HEK293 (cell line): ENCODE data around the gene NFATC3.

Source experiments
- GLIS2 ChIP-seq: fragments of 450-650 bp; formaldehyde crosslinking; IDR thresholded peaks from 2 replicates; pipeline ENCODE4 v1.5.1; 2016; ENCODE audit warnings: missing biosample characterization, missing genetic modification characterization
- KLF17 ChIP-seq: fragments of 450-650 bp; formaldehyde crosslinking; IDR thresholded peaks from 2 replicates; pipeline ENCODE4 v1.5.1; 2016; ENCODE audit warnings: missing biosample characterization, missing genetic modification characterization
- MYNN ChIP-seq: fragments of 450-650 bp; formaldehyde crosslinking; IDR thresholded peaks from 2 replicates; pipeline ENCODE4 v1.5.1; 2016; ENCODE audit warnings: missing biosample characterization, missing genetic modification characterization, borderline replicate concordance
- SCRT1 ChIP-seq: fragments of 450-650 bp; formaldehyde crosslinking; IDR thresholded peaks from 2 replicates; pipeline ENCODE4 v1.5.1; 2016; ENCODE audit warnings: missing biosample characterization, missing genetic modification characterization, borderline replicate concordance
- SP2 ChIP-seq: fragments of 450-650 bp; formaldehyde crosslinking; IDR thresholded peaks from 2 replicates; pipeline ENCODE4 v1.5.1; 2016; ENCODE audit warnings: missing biosample characterization, missing genetic modification characterization
- SP7 ChIP-seq: fragments of 450-650 bp; formaldehyde crosslinking; IDR thresholded peaks from 2 replicates; pipeline ENCODE4 v1.5.1; 2016; ENCODE audit warnings: missing biosample characterization, missing genetic modification characterization
- ZBTB1 ChIP-seq: fragments of 450-650 bp; formaldehyde crosslinking; IDR thresholded peaks from 2 replicates; pipeline ENCODE4 v1.5.1; 2016; ENCODE audit warnings: missing biosample characterization, missing genetic modification characterization
- ZBTB17 ChIP-seq: fragments of 450-650 bp; formaldehyde crosslinking; IDR thresholded peaks from 2 replicates; pipeline ENCODE4 v1.5.1; 2016; ENCODE audit warnings: missing biosample characterization, missing genetic modification characterization
- ZBTB44 ChIP-seq: fragments of 450-650 bp; IDR thresholded peaks from 2 replicates; pipeline ENCODE4 v1.5.1; 2018; ENCODE audit warnings: missing biosample characterization, mild to moderate bottlenecking, missing genetic modification characterization
- ZFHX2 ChIP-seq: fragments of 450-650 bp; formaldehyde crosslinking; conservative IDR thresholded peaks from 2 replicates; pipeline ENCODE4 v1.5.1; 2016; ENCODE audit warnings: missing biosample characterization, missing genetic modification characterization
- ZNF112 ChIP-seq: fragments of 450-650 bp; formaldehyde crosslinking; IDR thresholded peaks from 2 replicates; pipeline ENCODE4 v1.5.0; 2017; ENCODE audit warnings: missing biosample characterization, missing genetic modification characterization
- ZNF175 ChIP-seq: fragments of 450-650 bp; formaldehyde crosslinking; IDR thresholded peaks from 2 replicates; pipeline ENCODE4 v1.5.1; 2016; ENCODE audit warnings: missing biosample characterization, missing genetic modification characterization
- ZNF211 ChIP-seq: fragments of 450-650 bp; formaldehyde crosslinking; IDR thresholded peaks from 2 replicates; pipeline ENCODE4 v1.5.1; 2016; ENCODE audit warnings: low read depth, missing biosample characterization, missing genetic modification characterization
- ZNF239 ChIP-seq: fragments of 450-650 bp; formaldehyde crosslinking; IDR thresholded peaks from 2 replicates; pipeline ENCODE4 v1.5.1; 2016; ENCODE audit warnings: missing biosample characterization, missing genetic modification characterization
- ZNF24 ChIP-seq: fragments of 450-650 bp; formaldehyde crosslinking; IDR thresholded peaks from 2 replicates; pipeline ENCODE4 v1.5.1; 2016; ENCODE audit warnings: missing biosample characterization, missing genetic modification characterization
- ZNF302 ChIP-seq: fragments of 450-650 bp; formaldehyde crosslinking; IDR thresholded peaks from 2 replicates; pipeline ENCODE4 v1.5.1; 2016; ENCODE audit warnings: missing biosample characterization, missing genetic modification characterization, low read depth
- ZNF394 ChIP-seq: fragments of 450-650 bp; formaldehyde crosslinking; IDR thresholded peaks from 2 replicates; pipeline ENCODE4 v1.5.1; 2016; ENCODE audit warnings: missing biosample characterization, missing genetic modification characterization, mild to moderate bottlenecking, moderate library complexity, borderline replicate concordance
- ZNF501 ChIP-seq: fragments of 450-650 bp; formaldehyde crosslinking; IDR thresholded peaks from 2 replicates; pipeline ENCODE4 v1.5.1; 2016; ENCODE audit warnings: missing biosample characterization, missing genetic modification characterization
- ZNF621 ChIP-seq: fragments of 450-650 bp; formaldehyde crosslinking; IDR thresholded peaks from 2 replicates; pipeline ENCODE4 v1.5.1; 2017; ENCODE audit warnings: missing biosample characterization, missing genetic modification characterization
- ZNF639 ChIP-seq: fragments of 450-650 bp; formaldehyde crosslinking; IDR thresholded peaks from 2 replicates; pipeline ENCODE4 v1.5.1; 2016; ENCODE audit warnings: missing biosample characterization, missing genetic modification characterization
- ZNF658 ChIP-seq: fragments of 450-650 bp; formaldehyde crosslinking; IDR thresholded peaks from 2 replicates; pipeline ENCODE4; 2016; ENCODE audit warnings: missing biosample characterization, missing genetic modification characterization
- ZNF747 ChIP-seq: fragments of 450-650 bp; formaldehyde crosslinking; IDR thresholded peaks from 2 replicates; pipeline ENCODE4 v1.5.1; 2016; ENCODE audit warnings: missing biosample characterization, missing genetic modification characterization
- TF ChIP-seq, protein P1 (sequence below): fragments of 450-650 bp; formaldehyde crosslinking; IDR thresholded peaks from 2 replicates; pipeline ENCODE4 v1.5.0; 2017; ENCODE audit warnings: missing biosample characterization, missing genetic modification characterization, borderline replicate concordance
- TF ChIP-seq, protein P2 (sequence below): fragments of 450-650 bp; formaldehyde crosslinking; IDR thresholded peaks from 2 replicates; pipeline ENCODE4 v1.5.1; 2016; ENCODE audit warnings: missing biosample characterization, missing genetic modification characterization, borderline replicate concordance
- TF ChIP-seq, protein P3 (sequence below): fragments of 450-650 bp; formaldehyde crosslinking; IDR thresholded peaks from 2 replicates; pipeline ENCODE4 v1.5.1; 2016; ENCODE audit warnings: missing biosample characterization, missing genetic modification characterization, borderline replicate concordance
- TF ChIP-seq, protein P4 (sequence below): fragments of 450-650 bp; formaldehyde crosslinking; optimal IDR thresholded peaks from 2 replicates; pipeline ENCODE3; 2016; ENCODE audit warnings: missing biosample characterization, mild to moderate bottlenecking, missing genetic modification characterization

The NFATC3 gene

DNA sequence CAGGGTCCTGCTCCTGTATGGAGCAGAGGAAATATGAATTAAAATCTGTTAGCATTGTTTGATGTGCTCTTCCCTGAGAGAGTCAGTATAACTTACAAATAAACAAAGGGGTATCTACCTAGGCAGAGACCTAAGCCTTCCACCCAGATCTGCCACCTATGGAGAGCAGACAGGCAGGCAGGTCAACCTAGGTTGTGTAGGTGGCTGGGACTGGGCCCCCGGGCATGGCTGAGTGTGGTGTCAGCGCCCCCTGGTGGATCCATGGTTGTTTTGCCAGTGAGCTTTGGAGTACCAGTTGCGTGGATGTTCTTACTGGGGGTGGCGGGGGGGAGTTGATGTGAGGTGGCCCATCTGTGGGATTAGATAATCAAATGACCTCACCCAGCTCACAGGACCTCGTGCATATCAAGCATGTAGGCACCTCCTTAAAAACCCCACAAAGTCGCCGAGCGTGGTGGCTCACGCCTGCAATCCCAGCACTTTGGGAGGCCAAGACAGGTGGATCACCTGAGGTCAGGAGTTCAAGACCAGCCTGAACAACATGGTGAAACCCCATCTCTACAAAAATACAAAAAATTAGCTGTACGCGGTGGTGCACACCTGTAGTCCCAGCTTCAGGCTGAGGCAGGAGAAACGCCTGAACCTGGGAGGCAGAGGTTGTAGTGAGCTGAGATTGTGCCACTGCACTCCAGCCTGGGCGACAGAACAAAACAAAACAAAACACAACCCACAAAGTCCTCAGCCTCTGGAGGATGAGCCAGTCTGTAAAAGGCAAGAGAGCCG is 44.5 kb upstream of the NFATC3 start (continued):
- TF ChIP-seq ZNF175 (tag by site-specific recombination) (no peak), ZBTB17 (peak; percentile 41), ZNF747 (no peak), ZNF621 (no peak), ZNF112 (tag by site-specific recombination) (no peak), ZFHX2 (peak; percentile 87), KLF17 (tag by site-specific recombination) (no peak), ZNF501 (tag by site-specific recombination) (peak; percentile 27; the same call in 1 of the 2 replicates), SP2 (tag by site-specific recombination) (no peak), SCRT1 (tag by site-specific recombination) (peak; percentile 80), ZNF302 (tag by site-specific recombination) (no peak), ZBTB1 (tag by site-specific recombination) (no peak), ZNF239 (no peak), ZNF24 (no peak), ZNF639 (tag by site-specific recombination) (no peak), ZNF658 (tag by site-specific recombination) (no peak), GLIS2 (tag by site-specific recombination) (0 out of 2 replicates have a peak, but pooled peaks have one; percentile 16), ZBTB44 (tag by site-specific recombination) (no peak), ZNF394 (no peak), MYNN (no peak), ZNF211 (tag by site-specific recombination) (no peak), SP7 (tag by site-specific recombination) (0 out of 2 replicates have a peak, but pooled peaks have one; percentile 20)
- TF ChIP-seq, protein P1, sequence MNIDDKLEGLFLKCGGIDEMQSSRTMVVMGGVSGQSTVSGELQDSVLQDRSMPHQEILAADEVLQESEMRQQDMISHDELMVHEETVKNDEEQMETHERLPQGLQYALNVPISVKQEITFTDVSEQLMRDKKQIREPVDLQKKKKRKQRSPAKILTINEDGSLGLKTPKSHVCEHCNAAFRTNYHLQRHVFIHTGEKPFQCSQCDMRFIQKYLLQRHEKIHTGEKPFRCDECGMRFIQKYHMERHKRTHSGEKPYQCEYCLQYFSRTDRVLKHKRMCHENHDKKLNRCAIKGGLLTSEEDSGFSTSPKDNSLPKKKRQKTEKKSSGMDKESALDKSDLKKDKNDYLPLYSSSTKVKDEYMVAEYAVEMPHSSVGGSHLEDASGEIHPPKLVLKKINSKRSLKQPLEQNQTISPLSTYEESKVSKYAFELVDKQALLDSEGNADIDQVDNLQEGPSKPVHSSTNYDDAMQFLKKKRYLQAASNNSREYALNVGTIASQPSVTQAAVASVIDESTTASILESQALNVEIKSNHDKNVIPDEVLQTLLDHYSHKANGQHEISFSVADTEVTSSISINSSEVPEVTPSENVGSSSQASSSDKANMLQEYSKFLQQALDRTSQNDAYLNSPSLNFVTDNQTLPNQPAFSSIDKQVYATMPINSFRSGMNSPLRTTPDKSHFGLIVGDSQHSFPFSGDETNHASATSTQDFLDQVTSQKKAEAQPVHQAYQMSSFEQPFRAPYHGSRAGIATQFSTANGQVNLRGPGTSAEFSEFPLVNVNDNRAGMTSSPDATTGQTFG (tag by site-specific recombination), result no peak
- TF ChIP-seq, protein P2, sequence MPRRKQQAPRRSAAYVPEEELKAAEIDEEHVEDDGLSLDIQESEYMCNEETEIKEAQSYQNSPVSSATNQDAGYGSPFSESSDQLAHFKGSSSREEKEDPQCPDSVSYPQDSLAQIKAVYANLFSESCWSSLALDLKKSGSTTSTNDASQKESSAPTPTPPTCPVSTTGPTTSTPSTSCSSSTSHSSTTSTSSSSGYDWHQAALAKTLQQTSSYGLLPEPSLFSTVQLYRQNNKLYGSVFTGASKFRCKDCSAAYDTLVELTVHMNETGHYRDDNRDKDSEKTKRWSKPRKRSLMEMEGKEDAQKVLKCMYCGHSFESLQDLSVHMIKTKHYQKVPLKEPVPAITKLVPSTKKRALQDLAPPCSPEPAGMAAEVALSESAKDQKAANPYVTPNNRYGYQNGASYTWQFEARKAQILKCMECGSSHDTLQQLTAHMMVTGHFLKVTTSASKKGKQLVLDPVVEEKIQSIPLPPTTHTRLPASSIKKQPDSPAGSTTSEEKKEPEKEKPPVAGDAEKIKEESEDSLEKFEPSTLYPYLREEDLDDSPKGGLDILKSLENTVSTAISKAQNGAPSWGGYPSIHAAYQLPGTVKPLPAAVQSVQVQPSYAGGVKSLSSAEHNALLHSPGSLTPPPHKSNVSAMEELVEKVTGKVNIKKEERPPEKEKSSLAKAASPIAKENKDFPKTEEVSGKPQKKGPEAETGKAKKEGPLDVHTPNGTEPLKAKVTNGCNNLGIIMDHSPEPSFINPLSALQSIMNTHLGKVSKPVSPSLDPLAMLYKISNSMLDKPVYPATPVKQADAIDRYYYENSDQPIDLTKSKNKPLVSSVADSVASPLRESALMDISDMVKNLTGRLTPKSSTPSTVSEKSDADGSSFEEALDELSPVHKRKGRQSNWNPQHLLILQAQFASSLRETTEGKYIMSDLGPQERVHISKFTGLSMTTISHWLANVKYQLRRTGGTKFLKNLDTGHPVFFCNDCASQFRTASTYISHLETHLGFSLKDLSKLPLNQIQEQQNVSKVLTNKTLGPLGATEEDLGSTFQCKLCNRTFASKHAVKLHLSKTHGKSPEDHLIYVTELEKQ (tag by site-specific recombination), result no peak
- TF ChIP-seq, protein P3, sequence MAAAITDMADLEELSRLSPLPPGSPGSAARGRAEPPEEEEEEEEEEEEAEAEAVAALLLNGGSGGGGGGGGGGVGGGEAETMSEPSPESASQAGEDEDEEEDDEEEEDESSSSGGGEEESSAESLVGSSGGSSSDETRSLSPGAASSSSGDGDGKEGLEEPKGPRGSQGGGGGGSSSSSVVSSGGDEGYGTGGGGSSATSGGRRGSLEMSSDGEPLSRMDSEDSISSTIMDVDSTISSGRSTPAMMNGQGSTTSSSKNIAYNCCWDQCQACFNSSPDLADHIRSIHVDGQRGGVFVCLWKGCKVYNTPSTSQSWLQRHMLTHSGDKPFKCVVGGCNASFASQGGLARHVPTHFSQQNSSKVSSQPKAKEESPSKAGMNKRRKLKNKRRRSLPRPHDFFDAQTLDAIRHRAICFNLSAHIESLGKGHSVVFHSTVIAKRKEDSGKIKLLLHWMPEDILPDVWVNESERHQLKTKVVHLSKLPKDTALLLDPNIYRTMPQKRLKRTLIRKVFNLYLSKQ (tag by site-specific recombination), result no peak
- TF ChIP-seq, protein P4, sequence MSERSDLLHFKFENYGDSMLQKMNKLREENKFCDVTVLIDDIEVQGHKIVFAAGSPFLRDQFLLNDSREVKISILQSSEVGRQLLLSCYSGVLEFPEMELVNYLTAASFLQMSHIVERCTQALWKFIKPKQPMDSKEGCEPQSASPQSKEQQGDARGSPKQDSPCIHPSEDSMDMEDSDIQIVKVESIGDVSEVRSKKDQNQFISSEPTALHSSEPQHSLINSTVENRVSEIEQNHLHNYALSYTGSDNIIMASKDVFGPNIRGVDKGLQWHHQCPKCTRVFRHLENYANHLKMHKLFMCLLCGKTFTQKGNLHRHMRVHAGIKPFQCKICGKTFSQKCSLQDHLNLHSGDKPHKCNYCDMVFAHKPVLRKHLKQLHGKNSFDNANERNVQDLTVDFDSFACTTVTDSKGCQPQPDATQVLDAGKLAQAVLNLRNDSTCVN (tag by site-specific recombination), result no peak
